Prostate gland (tissue), 2 donors: ENCODE results near the gene TSR1. TPM values are rescaled to one million over a fixed set of nuclear protein-coding genes. Genes with fewer than 3 reads are reported as not detected.

Source experiments
- DNase-seq: peaks from one replicate; pipeline ENCODE4 v3.0.0-alpha.2; 2019; ENCODE audit warnings: low spot score
- H3K27ac ChIP-seq, 2 donors: fragments of 200-600 bp; sonication (generic); 2 replicates each; pipeline ENCODE4 v1.5.1; 2017 to 2019
- H3K27me3 ChIP-seq: fragments of 200-600 bp; sonication (generic); replicated peaks from 2 replicates; pipeline ENCODE4 v1.5.1; 2019; ENCODE audit not compliant: insufficient read depth
- H3K36me3 ChIP-seq, 2 donors: fragments of 200-600 bp; sonication (generic); 1 replicate in 1 of 2; 2 replicates in 1 of 2; pipeline versions ENCODE4 v1.5.1 to v1.8.1; 2017 to 2019
- H3K4me1 ChIP-seq: fragments of 200-600 bp; sonication (generic); replicated peaks from 2 replicates; pipeline ENCODE4 v1.5.1; 2019
- H3K4me3 ChIP-seq, 2 donors: fragments of 200-600 bp; sonication (generic); 2 replicates each; pipeline ENCODE4 v1.5.1; 2017 to 2019
- H3K9me3 ChIP-seq: fragments of 200-600 bp; sonication (generic); 2 replicates; pipeline ENCODE4 v1.5.1; 2017
- POLR2A ChIP-seq: fragments of 450-650 bp; IDR thresholded peaks from one replicate; pipeline ENCODE4 v1.6.1; 2016; ENCODE audit warnings: antibody characterized with exemption, mild to moderate bottlenecking
- POLR2AphosphoS5 ChIP-seq: sonication (generic); formaldehyde crosslinking; IDR thresholded peaks from one replicate; pipeline ENCODE4 v1.6.1; 2017; ENCODE audit warnings: antibody characterized with exemption
- WGBS: methylation state at CpG from one replicate; pipeline ENCODE4 v1.1.5; 2018; 5-methylcytosine and 5-hydroxymethylcytosine counted together
- intact Hi-C: fragments of 100-400 bp; cut with DNase I; formaldehyde crosslinking; loops from one replicate; pipeline ENCODE4 v1.14.2; 2022
- total RNA-seq, 2 donors: library from RNA; depleted of rRNA; stranded (reverse); fragments of >200 nt; gene quantifications; one replicate each; pipeline ENCODE4 v1.1.0, GENCODE V29; 2016
- TF ChIP-seq, protein P1 (sequence below), 4 experiments: fragments of 200-600 bp in 2 of 4; fragments of 450-650 bp in 2 of 4; sonication (generic) in 2 of 4; IDR thresholded peaks; 1 replicate in 3 of 4; 2 replicates in 1 of 4; pipeline ENCODE4 v1.5.1; 2016 to 2019; ENCODE audit warnings: antibody characterized with exemption in 4 of 4, mild to moderate bottlenecking in 2 of 4, moderate library complexity in 2 of 4

Gene TSR1
- total RNA-seq, 2 donors from 2014 or later, result 34.8 to 42.9 TPM

DNA sequence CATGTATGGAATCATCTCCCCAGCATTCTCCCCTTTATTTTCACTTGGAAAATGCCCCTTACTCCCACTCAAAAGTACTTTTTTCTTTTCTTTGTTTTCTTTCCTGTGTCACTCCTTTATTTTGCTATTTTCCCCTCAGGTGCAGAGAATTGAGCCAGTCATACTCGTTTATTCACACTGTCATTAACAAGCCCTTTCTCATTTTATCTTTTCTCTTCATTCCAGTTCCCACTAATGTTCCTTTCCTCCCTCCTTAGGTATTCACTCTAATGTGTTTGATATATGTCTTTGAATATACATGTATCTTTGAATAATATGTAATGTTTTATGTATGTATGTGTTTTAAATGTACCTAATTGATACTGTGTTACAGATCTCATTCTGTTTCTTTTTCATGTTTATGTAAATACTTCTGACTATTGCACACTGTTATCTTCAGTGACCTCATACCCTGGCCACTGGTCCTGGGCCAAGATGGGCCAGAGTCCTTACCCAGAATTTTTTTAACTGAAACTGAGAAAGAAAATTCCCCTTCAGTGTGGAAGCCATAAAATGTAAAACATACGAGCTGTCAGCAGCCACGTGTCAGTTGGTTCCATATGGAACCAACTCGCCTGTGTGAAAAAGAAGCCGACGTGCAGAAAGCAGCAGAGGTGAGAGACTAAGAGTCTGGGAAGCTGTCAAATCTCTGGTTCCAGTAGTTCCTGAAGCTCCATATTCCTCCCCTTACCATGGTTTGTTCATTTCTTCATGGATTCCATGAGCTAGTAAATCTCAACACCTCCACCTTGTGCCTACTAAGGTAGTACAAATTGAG lies 26.7 kb downstream of the TSR1 start:
- no peak overlapping the region for H3K27ac ChIP-seq
- no peaks in the 10 kb centered on the region for H3K9me3 ChIP-seq
- TF ChIP-seq, protein P1, sequence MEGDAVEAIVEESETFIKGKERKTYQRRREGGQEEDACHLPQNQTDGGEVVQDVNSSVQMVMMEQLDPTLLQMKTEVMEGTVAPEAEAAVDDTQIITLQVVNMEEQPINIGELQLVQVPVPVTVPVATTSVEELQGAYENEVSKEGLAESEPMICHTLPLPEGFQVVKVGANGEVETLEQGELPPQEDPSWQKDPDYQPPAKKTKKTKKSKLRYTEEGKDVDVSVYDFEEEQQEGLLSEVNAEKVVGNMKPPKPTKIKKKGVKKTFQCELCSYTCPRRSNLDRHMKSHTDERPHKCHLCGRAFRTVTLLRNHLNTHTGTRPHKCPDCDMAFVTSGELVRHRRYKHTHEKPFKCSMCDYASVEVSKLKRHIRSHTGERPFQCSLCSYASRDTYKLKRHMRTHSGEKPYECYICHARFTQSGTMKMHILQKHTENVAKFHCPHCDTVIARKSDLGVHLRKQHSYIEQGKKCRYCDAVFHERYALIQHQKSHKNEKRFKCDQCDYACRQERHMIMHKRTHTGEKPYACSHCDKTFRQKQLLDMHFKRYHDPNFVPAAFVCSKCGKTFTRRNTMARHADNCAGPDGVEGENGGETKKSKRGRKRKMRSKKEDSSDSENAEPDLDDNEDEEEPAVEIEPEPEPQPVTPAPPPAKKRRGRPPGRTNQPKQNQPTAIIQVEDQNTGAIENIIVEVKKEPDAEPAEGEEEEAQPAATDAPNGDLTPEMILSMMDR (IDR thresholded peaks at IDR 0.05), result no peak
- TF ChIP-seq POLR2A (no peak), POLR2AphosphoS5 (no peak)
- no peaks in the 10 kb centered on the region for H3K4me1 ChIP-seq
- intact Hi-C loops, result no loop called here
- H3K36me3 ChIP-seq, result no peaks in the 10 kb centered on the region
- no peak overlapping the region for H3K4me3 ChIP-seq
- 41% methylated on average over 6 of the region's 6 CpGs for whole genome bisulfite sequencing
- H3K27me3 ChIP-seq, result no peaks in the 10 kb centered on the region
- DNase-seq, result no peak

DNA sequence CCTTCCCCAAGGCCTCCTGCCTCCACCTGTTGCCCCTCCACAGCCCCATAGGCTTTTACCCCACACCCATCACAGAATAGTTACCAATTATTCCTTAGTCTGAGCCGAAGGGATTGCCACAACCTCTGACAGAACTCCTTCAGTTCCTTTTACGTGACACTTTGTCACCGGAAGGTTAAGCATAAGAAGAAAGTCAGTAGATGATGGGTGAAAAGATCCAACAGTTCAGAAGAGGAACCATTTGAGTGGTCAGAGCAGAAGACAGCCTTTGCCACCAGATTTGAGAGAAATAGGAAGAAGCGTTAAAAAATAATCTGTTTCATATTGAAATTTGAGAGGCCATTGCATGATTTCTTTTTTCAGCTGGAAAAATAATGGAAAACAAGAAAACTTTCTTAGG lies 31.3 kb downstream of the TSR1 start:
- DNase-seq, result no peak
- peaks cover 5% of the 10 kb centered on the region for H3K4me1 ChIP-seq
- H3K27ac ChIP-seq, result no peak overlapping the region
- H3K36me3 ChIP-seq, result peaks cover 0 to 6% of the 10 kb centered on the region in 2 donors
- WGBS, result 94% methylated on average over 4 of the region's 4 CpGs
- H3K27me3 ChIP-seq, result no peaks in the 10 kb centered on the region
- H3K4me3 ChIP-seq, result no peak overlapping the region
- intact Hi-C loops, result no loop called here
- TF ChIP-seq, protein P1 (IDR thresholded peaks at IDR 0.05), result no peak
- TF ChIP-seq POLR2AphosphoS5 (no peak), POLR2A (no peak)
- H3K9me3 ChIP-seq, result no peaks in the 10 kb centered on the region

DNA sequence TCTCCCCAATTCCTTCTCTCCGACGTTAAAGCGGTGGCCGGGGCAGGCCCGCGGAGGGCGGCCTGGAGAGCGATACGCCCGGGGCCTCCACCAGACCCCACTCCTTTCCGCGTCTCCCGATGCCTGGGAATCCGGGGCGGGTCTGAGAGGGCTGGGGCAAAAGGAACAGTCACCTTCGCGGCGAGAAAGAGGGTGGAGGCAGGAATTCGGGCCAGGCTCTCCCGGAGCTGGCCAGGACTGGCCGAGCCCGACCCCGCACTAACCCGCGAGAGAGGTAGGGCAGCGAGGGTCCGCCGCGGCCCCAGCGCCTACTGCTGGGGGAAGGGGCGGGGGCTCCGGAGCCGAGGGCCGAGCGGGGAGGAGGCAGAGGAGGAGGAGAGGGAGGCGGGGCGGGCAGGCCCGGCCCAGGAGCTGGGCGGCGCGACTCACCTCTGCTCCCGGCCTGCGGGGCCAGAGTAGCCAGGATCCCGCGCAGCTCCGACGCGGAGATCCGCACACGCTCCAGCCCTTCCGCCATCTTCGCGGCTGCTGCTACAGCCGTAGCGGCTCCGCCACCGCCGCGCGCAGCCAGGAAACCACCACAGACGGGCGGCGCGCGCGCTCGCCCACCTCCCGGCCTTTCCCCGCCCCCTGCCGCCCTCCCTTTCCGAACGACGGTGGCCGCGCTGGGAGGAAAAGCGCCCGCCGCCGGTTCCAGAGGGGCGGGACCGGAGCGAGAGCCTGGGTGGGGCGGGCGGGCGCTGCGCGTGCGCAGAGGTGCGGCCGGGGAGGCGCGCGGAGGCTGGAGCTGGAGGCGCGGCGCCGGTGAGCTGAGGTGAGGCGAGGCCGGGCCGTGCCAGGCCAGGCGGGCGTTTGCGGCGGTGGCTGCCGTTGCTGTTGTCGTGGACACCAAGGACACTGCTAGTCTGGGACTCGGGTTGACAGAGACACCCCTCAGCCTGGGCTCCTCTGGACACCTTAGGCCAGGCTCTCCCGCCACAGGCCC lies 32.8 kb downstream of the TSR1 start, which contains the start of the genes SMG6 and SRR:
Gene SMG6 (minus strand): TSS at position 582 of the 985 bp plus-strand sequence. CDS start 65 bp downstream, at position 517.
Gene SRR (plus strand): TSS at position 747 of the 985 bp plus-strand sequence. CDS start 11,611 bp downstream, outside the sequence.
- Histone ChIP-seq H3K9me3 (no peaks in the 10 kb centered on the region), H3K4me1 (peaks cover 5% of the 10 kb centered on the region), H3K27ac (peak within 1 kb of the TSS; percentile 95 to 96), H3K27me3 (no peaks in the 10 kb centered on the region), H3K36me3 (peaks cover 0 to 12% of the 10 kb centered on the region in 2 donors), H3K4me3 (peak within 1 kb of the TSS; percentile 95 to 96)
- TF ChIP-seq POLR2A (peak; percentile 65), POLR2AphosphoS5 (peak; percentile 49)
- TF ChIP-seq, protein P1 (IDR thresholded peaks at IDR 0.05), result peak in 1 of 4 experiments; percentile 3
- intact Hi-C loops, result no loop called here
- WGBS, result under 1% methylated on average over 71 of the region's 108 CpGs
- peak; percentile 90 for DNase-seq

DNA sequence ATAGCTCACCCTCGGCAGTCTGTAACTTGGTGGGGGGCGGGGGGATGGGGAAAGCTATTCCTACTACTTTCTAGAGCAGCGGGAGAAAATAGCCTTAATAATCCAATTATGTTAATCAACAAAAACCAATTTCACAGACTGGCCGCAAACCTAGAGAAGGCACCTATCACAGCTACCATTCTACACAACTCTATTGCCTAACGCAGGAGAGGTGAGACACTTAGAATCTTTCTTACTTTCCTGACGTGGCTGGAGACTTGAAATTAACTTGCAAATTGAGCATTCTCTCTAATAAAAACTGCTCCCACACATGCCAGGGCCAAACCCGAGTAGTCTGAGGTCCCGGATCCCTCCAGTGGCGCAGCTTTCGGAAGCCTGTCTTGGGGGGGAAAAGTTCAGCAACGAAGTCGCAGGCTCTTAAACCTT lies 33.5 kb downstream of the TSR1 start:
- Histone ChIP-seq H3K4me1 (peaks cover 5% of the 10 kb centered on the region), H3K9me3 (no peaks in the 10 kb centered on the region), H3K27me3 (no peaks in the 10 kb centered on the region), H3K4me3 (peak overlapping the region; percentile 95 to 96), H3K27ac (peak overlapping the region; percentile 95 to 96), H3K36me3 (peaks cover 0 to 12% of the 10 kb centered on the region in 2 donors)
- TF ChIP-seq POLR2AphosphoS5, result no peak
- no peak for TF ChIP-seq POLR2A
- TF ChIP-seq, protein P1 (IDR thresholded peaks at IDR 0.05), result no peak
- 2% methylated on average over 12 of the region's 12 CpGs for WGBS
- no peak for DNase-seq
- intact Hi-C loops, result no loop called here
